Measurements from ENCODE around the gene RAB40C. TPM values are rescaled to one million over a fixed set of nuclear protein-coding genes. Genes with fewer than 3 reads are reported as not detected.

The RAB40C gene
- total and polyA plus RNA-seq, 10 of the 15 experiments (the other 5 are each of a cell fraction or from before 2014, with no cell fraction given) = 0.06 to 12.8 (median 4.6) TPM

GRCh38 chr16:651844-652243, 62.0 kb downstream of the RAB40C start:
- no peak overlapping the region for H3K4me2 ChIP-seq (ENCODE audit: control insufficient read depth, insufficient read depth)
- ChIA-PET SMC1A (ENCODE audit: uncharacterized antibody, unreplicated experiment) (no interaction called here), POLR2A (no interaction called here), CTCF (interaction anchor here (1.3 kb wide), 1 partner anchor 10 kb away, joined by 3 read pairs; no protein-coding TSS in a partner anchor), RAD21 (ENCODE audit: unreplicated experiment) (no interaction called here)
- FAIRE-seq (no peak), ATAC-seq (no peak), DNase-seq (ENCODE audit: low read depth, low spot score) (no peak)
- 92% methylated on average over 13 of the region's 22 CpGs for WGBS (ENCODE audit: insufficient coverage, insufficient replicate concordance, low lambda C conversion rate, missing lambda C conversion rate)
- no peak overlapping the region for H3K4me3 ChIP-seq
- no peak overlapping the region for H2AFZ ChIP-seq (ENCODE audit: control insufficient read depth, low read depth, low read length)
- intact Hi-C loops (cut with micrococcal nuclease; ENCODE audit: unreplicated experiment) = no loop called here
- H3K27me3 ChIP-seq (replicated peaks in 1 of 2; ENCODE audit: control insufficient read depth in 2 of 2, insufficient read depth in 2 of 2, low read length in 1 of 2) = no peaks in the 10 kb centered on the region
- H3K9ac ChIP-seq (ENCODE audit: control insufficient read depth, insufficient read depth, low read length) = no peak overlapping the region
- H3K4me1 ChIP-seq (ENCODE audit: control insufficient read depth, insufficient read depth, low read length) = peaks cover 9% of the 10 kb centered on the region
- in situ Hi-C loops (cut with MboI) = no loop called here
- no peaks in the 10 kb centered on the region for H3K9me3 ChIP-seq (replicated peaks; ENCODE audit: control insufficient read depth, insufficient read depth, low read length)
- no peaks in the 10 kb centered on the region for H4K20me1 ChIP-seq (ENCODE audit: control insufficient read depth, insufficient read depth)
- peaks cover 0 to 3% of the 10 kb centered on the region in 2 experiments; a peak in 2 of 4 replicates for H3K36me3 ChIP-seq (ENCODE audit: control insufficient read depth in 2 of 2, insufficient read depth in 2 of 2, low read length in 1 of 2)
- H3K79me2 ChIP-seq (ENCODE audit: control insufficient read depth, insufficient read depth, low read length) = peaks cover 18% of the 10 kb centered on the region
- BruUV-seq (replicated peaks) = no TSS peak
- H3K27ac ChIP-seq (ENCODE audit: control insufficient read depth, insufficient read depth) = no peak overlapping the region
- TF ChIP-seq ZBTB11 (CRISPR knock-in tag; IDR thresholded peaks at IDR 0.05) (no peak), SMC3 (IDR thresholded peaks at IDR 0.05; ENCODE audit: borderline replicate concordance, low read length) (no peak), CTCF (IDR thresholded peaks at IDR 0.05 in 2 of 3, conservative IDR thresholded peaks at IDR 0.05 in 1 of 3; ENCODE audit: control insufficient read depth in 2 of 3, extremely low read depth in 1 of 3, insufficient read depth in 1 of 3, low read depth in 3 of 3, low read length in 3 of 3) (no peak), MTA2 (IDR thresholded peaks at IDR 0.05; ENCODE audit: low read depth) (no peak), ZNF207 (IDR thresholded peaks at IDR 0.05; ENCODE audit: borderline replicate concordance) (no peak), CEBPZ (IDR thresholded peaks at IDR 0.05; ENCODE audit: low read depth, low read length) (no peak), KDM1A (IDR thresholded peaks at IDR 0.05; ENCODE audit: borderline replicate concordance) (no peak), EZH2 (IDR thresholded peaks at IDR 0.05; ENCODE audit: borderline replicate concordance, control insufficient read depth, low read depth, low read length) (no peak), SMARCA5 (IDR thresholded peaks at IDR 0.05) (no peak), ZNF622 (IDR thresholded peaks at IDR 0.05) (no peak), HDAC6 (IDR thresholded peaks at IDR 0.05; ENCODE audit: unreplicated experiment) (no peak), YBX1 (IDR thresholded peaks at IDR 0.05) (no peak), MEF2A (IDR thresholded peaks at IDR 0.05; ENCODE audit: insufficient read depth, low read depth, low read length) (no peak), IKZF2 (IDR thresholded peaks at IDR 0.05) (no peak), ASH2L (IDR thresholded peaks at IDR 0.05; ENCODE audit: borderline replicate concordance, low read depth) (no peak), ETV6 (conservative IDR thresholded peaks at IDR 0.05 in 1 of 2, IDR thresholded peaks at IDR 0.05 in 1 of 2; ENCODE audit: borderline replicate concordance in 1 of 2, low read depth in 1 of 2) (no peak), SRF (IDR thresholded peaks at IDR 0.05; ENCODE audit: low read depth in 2 of 2, low read length in 2 of 2) (no peak)
